AG09319 (cell line): ENCODE data around the gene GAPDH.
"Not testable (repeated sequence)": the region's sequence is repeated elsewhere in the genome, so short reads cannot be mapped to it uniquely, and the experiment has no call there.

Experiments
- DNase-seq: peaks from one replicate; pipeline ENCODE4 v3.0.0-alpha.2; 2010; ENCODE audit warnings: low read depth; ENCODE audit errors: extremely low read depth
- CTCF ChIP-seq: IDR thresholded peaks from 2 replicates; pipeline ENCODE4 v1.5.1; 2011; ENCODE audit warnings: low read depth, mild to moderate bottlenecking, inconsistent platforms, low read length, moderate library complexity

The GAPDH gene

DNA sequence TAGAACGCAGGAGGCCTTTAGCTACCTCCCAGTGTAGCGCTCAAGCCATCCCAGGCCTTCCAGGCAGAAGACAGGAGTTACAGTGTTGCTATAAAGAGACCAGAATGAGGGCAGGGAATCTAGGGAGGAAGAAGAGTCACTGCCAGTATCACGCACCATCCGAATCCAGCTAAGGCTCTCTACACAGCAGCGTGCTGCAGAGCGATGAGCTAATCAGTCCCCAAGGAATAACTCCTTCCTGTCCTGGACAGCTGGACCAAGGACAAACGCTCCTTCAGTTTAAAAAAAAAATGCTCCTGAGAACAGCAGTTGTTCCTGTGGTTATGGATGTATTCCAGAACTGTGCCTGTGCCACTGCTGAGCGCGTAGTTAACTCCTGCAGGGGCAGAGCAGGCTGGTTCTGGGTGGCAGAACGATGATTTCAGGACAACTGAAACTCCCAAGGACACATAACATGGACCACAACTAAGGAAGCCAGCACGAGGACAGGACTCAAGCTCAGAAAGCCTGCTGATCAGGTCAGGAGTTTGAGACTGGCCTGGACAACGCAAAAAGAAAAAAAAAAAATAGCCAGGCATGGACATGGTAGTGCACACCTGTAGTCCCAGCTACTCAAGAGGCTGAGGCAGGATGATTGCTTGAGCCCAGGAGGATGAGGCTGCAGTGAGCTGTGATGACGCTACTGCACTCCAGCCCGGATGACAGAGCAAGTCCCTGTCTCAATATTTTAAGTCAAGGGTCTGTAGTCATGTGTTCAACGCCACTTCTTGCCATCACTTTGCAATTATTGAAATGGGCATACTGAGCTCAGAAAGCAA lies 18.9 kb downstream of the GAPDH start:
- TF ChIP-seq CTCF = no peak
- DNase-seq = no peak

DNA sequence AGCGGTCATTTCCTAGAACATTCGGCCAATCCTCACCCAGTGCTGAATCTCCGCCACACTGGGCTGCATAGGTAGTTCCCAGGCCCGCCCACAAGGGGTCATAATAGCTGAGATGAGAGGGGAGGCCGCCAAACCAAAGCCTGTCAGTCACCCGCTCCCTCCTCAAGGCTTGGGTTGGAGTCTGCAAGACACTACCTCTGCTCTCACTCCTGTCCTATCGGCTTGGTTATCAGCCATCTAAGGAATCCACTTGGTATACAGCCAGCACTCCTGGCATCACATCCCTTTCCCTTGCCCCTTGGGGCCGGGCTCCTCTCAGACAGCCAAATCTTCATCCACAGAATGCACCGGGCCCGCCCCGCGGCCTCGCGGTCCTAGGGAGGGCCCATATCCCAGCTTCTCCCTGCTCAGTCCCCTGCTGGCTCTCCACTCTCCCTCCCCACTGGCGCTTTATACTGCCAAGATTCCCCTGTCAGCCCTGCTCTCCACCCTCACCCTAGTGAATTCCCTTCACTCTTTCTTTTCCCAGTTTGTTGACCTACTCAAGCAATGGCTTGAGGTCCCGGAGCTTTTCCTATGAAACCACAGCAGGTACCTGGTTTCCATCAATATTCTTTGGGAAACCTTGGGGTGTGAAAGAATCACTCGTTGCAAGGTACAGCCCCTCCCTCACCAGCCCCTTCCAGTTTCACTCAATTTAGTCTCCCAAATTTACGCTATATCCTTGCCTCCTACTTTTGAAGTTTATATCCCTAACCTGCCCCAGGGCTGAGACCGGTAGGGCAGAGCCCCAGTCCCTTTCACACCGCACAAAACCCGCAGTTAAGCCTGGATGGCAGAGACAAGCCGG lies 20.1 kb downstream of the GAPDH start:
- no peak for DNase-seq
- TF ChIP-seq CTCF = peak; percentile 65

DNA sequence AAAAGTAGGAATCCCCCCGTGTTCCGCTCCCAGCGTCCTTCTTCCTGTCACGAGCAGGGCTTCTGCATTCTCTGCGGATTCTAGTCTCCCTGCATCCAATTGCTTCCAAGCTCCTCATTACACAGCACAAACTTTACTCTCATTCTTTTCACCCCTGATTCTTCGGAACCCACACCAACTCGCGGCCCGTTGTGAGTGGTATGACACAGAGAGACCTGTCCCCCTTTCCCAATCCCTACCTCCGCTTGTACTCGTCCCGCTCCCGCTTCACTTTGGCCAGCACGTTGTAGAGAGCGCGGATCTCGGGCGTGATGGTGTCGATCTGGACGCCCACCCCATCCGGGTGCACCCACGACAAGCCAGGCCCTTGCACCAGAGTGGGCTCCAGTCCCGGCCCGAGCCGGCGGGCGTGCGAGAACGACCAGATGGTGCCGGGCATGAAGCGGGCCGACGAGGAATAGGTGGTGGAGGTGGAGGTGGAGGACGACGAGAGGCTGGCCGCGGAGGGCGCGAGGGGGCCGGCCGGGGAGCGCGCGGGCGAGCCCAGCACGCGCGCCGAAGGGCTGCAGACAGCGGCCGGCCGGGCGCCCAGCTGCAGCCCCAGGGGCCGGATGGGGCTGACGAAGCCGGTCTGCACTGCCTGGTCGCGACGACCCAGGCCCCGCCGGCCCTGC lies 20.8 kb downstream of the GAPDH start:
- DNase-seq = no peak
- TF ChIP-seq CTCF = no peak

DNA sequence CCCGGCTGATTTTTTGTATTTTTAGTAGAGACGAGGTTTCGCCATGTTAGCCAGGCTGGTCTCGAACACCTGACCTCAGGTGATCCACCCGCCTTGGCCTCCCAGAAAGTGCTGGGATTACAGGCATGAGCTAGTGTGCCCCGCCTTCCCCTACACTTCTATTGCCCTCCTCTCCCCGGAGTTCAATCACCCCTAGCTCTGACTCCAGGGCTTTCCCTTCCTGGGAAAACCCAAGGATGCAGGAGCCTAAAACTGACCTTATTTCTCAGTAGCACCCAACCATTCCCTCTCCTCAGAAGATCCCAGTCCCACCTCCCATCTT lies 22.1 kb downstream of the GAPDH start:
- not testable (repeated sequence) for DNase-seq

DNA sequence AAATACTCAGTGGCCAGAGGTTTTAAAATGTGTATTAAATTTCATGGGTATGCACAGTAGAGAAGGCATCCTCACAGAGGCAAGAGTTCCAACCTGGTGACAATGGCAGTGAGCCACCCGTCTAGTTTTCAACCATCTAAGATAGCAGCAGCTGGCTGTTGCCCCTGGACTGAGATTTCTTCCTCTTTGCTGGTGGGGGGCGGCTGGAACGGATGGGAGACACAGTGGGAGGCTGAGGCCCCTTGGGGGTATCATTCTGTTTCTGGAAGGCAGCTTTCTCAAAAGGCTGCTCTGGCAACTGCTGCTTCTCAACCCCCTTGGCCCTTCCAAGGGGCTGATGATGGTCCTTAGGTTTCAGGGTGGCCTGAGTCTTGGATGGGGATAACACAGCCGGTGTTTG lies 22.5 kb downstream of the GAPDH start:
- no peak for TF ChIP-seq CTCF
- no peak for DNase-seq

- not testable (repeated sequence) for DNase-seq
- peak; percentile 62 for TF ChIP-seq CTCF
Measured at GRCh38 chr12:6558014-6558760, 23.9 kb downstream of the GAPDH start.

GRCh38 chr12:6559500-6559899 lies 25.2 kb downstream of the GAPDH start:
- TF ChIP-seq CTCF = no peak
- no peak for DNase-seq
